Left cardiac atrium (tissue), 4 donors: ENCODE results near the gene GCC1. TPM values are rescaled to one million over a fixed set of nuclear protein-coding genes. Genes with fewer than 3 reads are reported as not detected.
A peak's percentile ranks its signal among the peaks of the same experiment; 100 is the strongest.
"Not testable (repeated sequence)": the region's sequence is repeated elsewhere in the genome, so short reads cannot be mapped to it uniquely, and the experiment has no call there.

Source experiments
- ATAC-seq, 2 donors: fragments of 200-7000 bp; cut with Tn5 transposase; one replicate each; pipeline ENCODE4 v1.9.1; 2020; ENCODE audit warnings: mild to moderate bottlenecking in 2 of 2, moderate library complexity in 2 of 2
- DNase-seq: peaks from one replicate; pipeline ENCODE4 v3.0.0-alpha.2; 2020
- intact Hi-C, 2 donors: fragments of 100-400 bp; cut with DNase I; formaldehyde crosslinking; loops; one replicate each; pipeline versions ENCODE4 v1.14.1 to v1.15.1; 2022 to 2023
- total RNA-seq, 2 donors: library from RNA; stranded (reverse); fragmentation: NEBNext Ultra II Directional; extraction: Animal tissue kit (Norgen Biotek cat#: 25700); gene quantifications; one replicate each; pipeline ENCODE4 v1.2.1, GENCODE V29; 2021
- donor health status: DM: no; HTN: yes; CAD: no.
- donor health status: DM: no; HTN: yes; CAD: no; lungs with severe emphysema.
- donor health status: DM: yes; HTN: yes; CAD: no.
- donor health status: Dilated cardiomyopathy.

GCC1 gene
- total RNA-seq, 2 donors from 2014 or later, result 7.9 to 9.0 TPM

DNA sequence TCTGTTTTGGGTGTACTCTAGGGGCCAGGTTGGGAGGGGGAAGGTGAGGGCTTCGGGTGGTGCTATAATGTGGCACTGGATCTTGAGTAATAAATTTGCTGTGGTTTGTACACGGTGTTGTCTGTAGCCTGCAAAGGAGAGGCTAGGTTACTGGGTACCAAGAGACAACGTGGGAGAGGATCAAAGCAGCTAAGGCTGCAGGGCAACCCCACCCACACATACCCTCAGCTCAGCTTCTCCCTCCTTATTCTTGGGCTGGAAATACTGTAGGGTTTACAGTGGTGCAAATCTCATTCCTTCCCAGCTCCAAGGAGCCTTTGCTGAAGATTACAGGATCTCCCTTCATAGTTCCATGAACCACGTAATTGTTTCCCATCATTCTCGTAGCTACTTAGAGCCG, 6.2 kb upstream of the GCC1 start:
- ATAC-seq, result no peak
- intact Hi-C loops, result no loop called here
- no peak for DNase-seq

DNA sequence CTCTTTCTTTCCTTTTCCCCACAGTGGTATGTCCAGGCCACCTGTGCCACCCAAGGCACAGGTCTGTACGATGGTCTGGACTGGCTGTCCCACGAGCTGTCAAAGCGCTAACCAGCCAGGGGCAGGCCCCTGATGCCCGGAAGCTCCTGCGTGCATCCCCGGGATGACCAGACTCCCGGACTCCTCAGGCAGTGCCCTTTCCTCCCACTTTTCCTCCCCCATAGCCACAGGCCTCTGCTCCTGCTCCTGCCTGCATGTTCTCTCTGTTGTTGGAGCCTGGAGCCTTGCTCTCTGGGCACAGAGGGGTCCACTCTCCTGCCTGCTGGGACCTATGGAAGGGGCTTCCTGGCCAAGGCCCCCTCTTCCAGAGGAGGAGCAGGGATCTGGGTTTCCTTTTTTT, 5.8 kb upstream of the GCC1 start:
- DNase-seq (no peak), ATAC-seq (no peak)
- intact Hi-C loops, result no loop called here

DNA sequence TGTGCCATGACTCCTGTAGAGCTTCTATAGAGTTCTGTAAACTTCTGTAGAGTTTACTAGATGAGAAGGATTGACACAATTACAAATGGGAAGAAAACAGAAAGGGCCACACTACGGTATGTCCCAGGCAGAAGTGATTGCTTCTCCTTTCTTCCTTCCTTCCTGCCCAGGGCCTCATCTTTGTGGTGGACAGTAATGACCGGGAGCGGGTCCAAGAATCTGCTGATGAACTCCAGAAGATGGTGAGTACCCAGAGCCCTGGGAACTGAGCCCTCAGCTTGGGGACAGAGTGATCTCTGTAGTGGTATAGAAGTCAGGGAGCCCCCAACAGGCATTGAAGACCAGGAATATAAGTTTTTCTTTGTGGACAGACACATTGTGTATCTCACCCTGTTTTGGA, 4.5 kb upstream of the GCC1 start:
- no peak for DNase-seq
- no peak for ATAC-seq
- intact Hi-C loops, result loop anchor here in 1 of 2 donors (5.0 to 10.0 kb wide), 3 partner anchors 62 to 445 kb away; partner anchors contain the start of genes LRRC4, SND1 and ZNF800

DNA sequence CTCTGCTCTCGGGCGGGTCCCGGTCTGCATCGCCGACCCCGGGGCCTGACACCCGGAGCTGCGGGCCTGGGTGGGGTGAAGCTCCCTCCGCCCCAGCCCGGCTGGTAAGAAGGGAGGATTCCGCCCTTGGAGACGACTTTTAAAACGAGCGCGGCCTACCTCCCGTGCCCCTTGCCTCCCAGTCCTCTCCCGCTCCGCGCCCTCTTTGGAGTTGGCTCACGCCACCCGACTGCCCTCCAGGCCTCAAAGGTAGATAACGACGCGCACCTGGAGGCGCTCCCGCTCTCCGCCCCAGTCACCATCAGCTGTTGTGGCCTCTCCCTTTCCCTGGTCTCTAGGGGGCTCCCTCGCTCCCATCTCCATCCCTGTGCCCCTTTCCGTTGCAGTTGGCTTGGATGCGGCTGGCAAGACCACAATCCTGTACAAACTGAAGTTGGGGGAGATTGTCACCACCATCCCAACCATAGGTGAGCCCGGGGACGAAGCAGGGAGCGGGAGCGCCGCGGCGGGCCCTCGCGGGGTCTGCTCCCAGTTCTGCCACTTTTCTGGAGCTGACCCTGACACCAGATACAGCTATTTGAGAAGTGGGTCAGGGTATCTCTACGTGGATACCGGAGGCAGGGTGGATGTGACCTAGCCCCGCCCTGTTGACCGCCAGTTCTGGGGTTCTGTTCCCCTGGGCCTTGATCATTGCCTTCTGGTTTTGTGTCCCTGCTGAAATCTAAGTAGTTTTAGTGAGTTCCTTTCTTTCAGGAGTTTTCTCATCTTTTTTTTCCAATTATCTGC, 3.5 kb upstream of the GCC1 start:
- DNase-seq, result peak; percentile 42
- intact Hi-C loops, result loop anchor here in 1 of 2 donors (5.0 to 10.0 kb wide), 3 partner anchors 63 to 446 kb away; partner anchors contain the start of genes LRRC4, SND1 and ZNF800
- ATAC-seq, result peak; percentile 25 to 37

DNA sequence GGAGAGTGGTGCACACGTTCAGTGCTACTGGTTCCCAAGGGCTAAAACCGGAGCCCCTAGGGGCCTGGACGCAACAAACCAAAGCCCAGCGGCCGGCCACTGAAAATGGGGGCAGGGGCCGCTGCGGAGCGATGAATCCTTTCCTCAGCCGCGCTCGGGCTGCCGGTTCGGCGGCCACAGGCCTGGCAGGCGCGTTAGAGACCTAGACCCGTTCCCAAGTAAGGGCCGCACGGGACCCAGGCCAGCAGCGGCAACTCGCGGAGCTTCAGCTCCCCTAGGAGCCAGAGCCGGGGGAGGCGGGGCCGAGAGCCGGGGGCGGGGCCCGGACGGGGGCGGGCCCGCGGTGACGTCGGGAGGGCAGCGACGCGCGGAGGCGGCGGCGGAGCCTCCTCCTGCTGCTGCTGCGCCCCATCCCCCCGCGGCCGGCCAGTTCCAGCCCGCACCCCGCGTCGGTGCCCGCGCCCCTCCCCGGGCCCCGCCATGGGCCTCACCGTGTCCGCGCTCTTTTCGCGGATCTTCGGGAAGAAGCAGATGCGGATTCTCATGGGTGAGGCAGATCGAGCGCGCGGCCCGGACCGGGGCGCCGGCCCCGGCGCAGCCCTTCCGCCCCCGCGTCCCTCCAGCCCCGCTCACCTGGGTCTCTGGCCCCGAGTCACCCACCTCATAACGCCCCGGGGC, 2.8 kb upstream of the GCC1 start, which contains the start of gene ARF5:
TSS of gene ARF5 (plus strand) at position 393 of the 678 bp plus-strand sequence. CDS start at position 481, 88 bp downstream.
- DNase-seq, result peak; percentile 89
- intact Hi-C loops, result loop anchor here in 1 of 2 donors (5.0 to 10.0 kb wide), 3 partner anchors 64 to 447 kb away; partner anchors contain the start of genes LRRC4, SND1 and ZNF800

DNA sequence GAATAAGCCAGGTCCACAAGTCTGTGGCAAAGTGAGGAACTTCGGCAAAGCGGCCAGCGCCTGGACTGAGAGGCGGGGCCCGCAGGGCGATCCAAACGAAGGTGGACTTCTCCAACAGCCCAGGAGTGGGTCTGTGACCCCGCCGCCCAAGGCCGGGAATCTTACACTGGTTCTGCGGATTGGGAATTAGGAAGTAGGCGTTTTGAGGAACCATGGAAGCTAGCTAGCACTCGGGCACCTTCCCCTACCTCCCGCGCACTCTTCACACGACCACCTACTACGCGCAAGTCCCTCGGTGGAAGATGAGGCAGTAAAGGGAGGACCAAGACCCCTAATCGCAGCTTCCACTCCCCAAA, 2.2 kb upstream of the GCC1 start:
- peak; percentile 36 for DNase-seq
- no peak for ATAC-seq
- intact Hi-C loops, result loop anchor here in 1 of 2 donors (5.0 to 10.0 kb wide), 3 partner anchors 65 to 447 kb away; partner anchors contain the start of genes LRRC4, SND1 and ZNF800

More for the DNA sequence above, 2.8 kb upstream of the GCC1 start, which contains the start of gene ARF5:
- peak; percentile 92 to 95 for ATAC-seq

DNA sequence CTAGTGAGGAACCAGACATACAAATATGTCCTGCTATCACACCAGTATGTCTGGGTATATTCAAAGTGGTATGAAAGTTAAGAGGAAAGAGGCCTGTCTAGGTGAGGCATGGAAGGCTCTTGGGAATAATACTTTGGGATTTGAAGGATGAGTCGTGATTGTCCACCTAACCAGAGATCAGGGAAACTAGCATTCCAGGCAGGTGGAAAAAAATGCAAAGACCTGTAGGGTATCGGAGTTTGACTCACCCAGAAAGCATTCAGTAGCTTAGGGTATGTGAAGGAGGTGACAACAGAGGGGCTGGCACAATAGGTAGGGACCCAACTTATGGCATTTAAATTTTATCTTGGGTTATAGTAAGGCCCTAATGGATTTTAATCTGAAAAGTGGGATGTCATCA, 950 bp upstream of the GCC1 start:
- ATAC-seq (no peak), DNase-seq (no peak)
- intact Hi-C loops, result loop anchor here in 1 of 2 donors (5.0 to 10.0 kb wide), 3 partner anchors 66 to 448 kb away; partner anchors contain the start of genes LRRC4, SND1 and ZNF800

DNA sequence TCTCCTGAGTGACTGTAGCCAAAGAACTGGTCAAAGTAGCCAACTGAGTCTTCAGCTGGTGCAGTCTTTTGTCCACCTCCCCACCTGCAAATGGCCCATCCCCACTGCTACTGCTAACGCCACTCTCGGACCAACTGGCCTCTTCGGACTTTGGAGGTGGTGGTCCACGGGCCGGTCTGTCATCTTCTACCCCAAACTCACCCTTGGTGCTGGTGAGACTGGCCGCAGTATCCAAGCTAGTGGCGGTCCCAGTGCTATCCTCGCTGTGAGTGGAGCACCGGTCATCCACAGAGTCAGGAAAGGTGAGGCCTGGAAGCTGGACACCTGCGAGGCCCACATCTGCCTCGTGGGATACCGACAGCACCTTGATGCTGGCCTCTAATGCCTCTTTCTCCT, 750 bp downstream of the GCC1 start:
- no peak for DNase-seq
- intact Hi-C loops, result loop anchor here in 1 of 2 donors (5.0 to 10.0 kb wide), 3 partner anchors 68 to 450 kb away; partner anchors contain the start of genes LRRC4, SND1 and ZNF800

DNA sequence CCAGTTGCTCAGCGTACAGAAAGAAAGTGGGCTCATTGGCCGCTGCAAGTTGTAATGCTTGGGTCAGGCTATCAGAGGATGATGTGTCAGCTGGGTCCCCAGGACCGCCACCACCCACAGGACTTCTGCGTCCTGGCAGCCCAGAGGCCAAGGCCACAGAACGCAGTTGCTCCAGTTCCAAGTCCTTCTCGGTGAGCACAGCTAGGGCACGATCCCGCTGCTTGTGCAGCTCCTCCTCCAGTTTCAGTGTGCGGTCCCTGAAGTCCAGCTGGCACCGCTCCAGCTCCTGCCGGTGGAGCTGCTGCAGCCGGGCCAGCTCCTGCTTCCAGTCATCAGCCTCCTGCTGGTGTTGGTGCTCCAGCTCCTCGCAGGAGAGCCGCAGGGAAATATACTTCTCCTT, 3.0 kb downstream of the GCC1 start:
- intact Hi-C loops, result loop anchor here in 1 of 2 donors (10.0 kb wide), 2 partner anchors 188 to 452 kb away; partner anchors contain the start of genes LRRC4 and ZNF800
- ATAC-seq (peak; percentile 4 to 5), DNase-seq (peak; percentile 72)

More for the DNA sequence above, 750 bp downstream of the GCC1 start:
- ATAC-seq, result no peak

DNA sequence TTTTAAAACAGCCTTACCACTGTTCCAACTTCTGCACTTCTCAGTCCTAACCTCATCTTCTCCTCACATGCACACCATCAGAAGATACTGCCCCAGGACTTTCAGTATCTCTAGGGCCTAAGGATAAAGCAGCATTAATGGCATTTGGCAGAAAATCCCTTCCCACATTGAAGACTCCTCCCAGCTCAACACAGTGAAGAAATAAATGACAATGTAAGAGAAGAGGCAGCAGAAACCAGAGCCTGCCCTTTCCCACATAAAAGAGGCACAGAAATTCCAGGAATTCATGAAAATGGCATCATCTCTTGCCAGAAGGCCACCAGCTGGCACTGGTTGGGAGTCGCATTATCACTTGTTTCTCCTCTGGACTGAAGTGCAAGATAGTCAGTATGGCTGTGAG, 3.7 kb downstream of the GCC1 start:
- intact Hi-C loops, result loop anchor here in 1 of 2 donors (10.0 kb wide), 2 partner anchors 187 to 453 kb away; partner anchors contain the start of genes LRRC4 and ZNF800
- no peak for ATAC-seq

DNA sequence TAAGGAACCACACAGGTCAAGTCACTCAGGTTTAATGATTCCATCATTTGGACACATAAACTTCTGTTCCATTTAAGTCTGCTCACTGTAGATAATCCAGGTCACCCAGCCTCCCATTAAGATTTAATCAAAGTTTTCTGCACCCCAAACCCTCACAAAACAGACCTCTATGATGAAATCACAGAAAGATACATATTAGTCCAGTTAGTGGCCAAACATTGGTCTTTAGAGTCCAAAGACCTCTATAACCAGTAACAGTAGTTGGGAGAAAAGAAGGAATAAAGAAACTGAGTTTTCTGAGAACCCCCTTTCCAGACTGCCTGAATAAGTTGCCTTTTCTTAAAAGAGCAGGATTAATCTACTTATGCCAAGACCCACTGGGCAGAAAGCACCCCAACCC, 4.8 kb downstream of the GCC1 start:
- intact Hi-C loops, result loop anchor here in 1 of 2 donors (10.0 kb wide), 2 partner anchors 186 to 454 kb away; partner anchors contain the start of genes LRRC4 and ZNF800

More for the DNA sequence above, 3.7 kb downstream of the GCC1 start:
- DNase-seq, result no peak

DNA sequence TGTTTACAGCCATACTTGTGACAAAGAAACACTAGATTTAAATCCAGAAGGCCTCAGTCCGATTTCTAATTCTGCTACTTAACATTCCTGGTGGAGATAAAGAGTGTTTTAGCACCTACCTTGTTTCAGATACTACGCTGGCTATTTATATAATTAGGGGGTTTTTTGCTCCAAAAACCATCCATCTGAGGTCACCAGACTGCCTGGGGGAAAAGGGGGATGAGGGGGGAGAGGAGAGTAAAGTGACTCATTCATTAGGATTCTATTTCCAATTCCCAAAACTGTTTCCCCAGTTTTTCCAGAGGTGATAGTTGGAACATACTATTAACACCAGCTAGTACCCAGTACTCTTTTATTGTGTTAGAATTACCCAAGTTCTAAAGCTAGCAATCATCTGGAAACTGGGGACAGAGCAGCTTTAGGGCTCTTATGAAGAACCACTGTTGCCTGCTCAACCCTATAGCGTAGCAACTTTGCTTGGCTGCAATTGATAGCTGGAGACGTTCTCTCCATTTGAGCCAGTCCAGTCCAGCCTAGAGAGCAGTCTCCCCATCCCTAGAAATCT, 6.6 kb downstream of the GCC1 start:
- no peak for DNase-seq
- ATAC-seq, result no peak
- intact Hi-C loops, result no loop called here

More for the DNA sequence above, 4.8 kb downstream of the GCC1 start:
- DNase-seq (no peak), ATAC-seq (no peak)

DNA sequence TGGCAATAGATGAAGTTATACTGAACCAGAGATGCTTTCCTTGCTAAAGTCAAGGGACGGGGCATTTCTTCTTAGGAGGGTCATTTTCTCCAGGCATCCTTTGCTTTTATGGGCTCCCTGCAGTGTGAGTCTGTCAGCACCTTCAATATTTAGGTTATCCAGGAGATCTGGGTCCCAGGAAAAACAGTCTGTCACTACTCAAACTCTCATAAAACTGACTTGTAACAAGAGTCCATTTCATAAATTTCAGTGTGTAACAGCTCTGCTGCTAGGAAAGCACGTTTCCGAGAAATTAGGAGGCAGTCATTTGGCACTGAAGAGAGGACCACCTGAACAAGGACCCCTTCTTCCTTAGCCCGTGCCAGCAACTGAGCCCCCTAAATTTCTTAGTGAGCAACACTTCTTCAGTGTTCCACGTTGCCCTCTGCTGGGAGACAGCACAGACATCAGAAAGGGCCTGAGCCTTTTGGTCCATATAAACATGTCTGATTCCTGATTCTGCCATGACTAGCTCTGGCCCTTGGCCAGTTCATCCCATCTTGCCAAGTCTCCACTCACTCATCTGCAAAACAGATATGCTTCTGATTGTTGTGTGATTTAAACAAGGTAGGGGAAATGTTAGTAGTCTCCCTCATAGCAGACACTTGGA, 7.2 kb downstream of the GCC1 start:
- no peak for DNase-seq
- intact Hi-C loops, result no loop called here
- ATAC-seq, result peak in 1 of 2 donors; percentile 39

DNA sequence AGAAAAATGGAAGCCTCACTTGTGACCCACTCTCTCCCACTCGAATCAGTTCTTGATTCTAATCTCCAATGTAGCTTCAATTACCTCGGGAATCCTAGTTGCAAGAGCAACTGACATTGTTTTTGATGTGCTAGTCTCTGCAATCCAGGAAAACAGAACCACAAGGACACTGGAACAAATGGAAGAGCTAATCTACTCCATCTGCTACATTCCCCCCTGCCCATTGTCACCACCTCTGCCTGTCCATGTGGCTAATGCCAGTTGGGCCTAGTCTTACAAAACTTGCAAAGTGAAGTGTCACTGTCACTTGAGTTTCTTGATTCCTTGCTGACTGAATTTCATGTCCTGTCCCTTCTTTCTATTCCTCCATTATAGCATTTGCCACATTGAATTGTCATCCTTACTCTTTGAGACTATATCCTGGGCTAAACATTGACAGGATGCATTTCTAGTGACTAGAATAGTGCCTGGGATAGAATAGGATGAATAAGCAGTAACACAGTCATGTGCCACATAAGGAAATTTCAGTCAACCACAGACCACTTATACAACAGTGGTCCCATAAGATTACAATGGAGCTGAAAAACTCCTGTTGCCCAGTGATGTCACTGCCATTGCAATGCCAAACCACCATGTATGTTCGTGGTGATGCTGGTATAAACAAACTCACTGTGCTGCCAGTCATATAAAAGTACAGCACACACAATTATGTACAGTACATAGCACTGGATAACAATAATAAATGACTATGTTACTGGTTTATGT, 13.5 kb downstream of the GCC1 start:
- DNase-seq (no peak), ATAC-seq (no peak)
- intact Hi-C loops, result no loop called here

DNA sequence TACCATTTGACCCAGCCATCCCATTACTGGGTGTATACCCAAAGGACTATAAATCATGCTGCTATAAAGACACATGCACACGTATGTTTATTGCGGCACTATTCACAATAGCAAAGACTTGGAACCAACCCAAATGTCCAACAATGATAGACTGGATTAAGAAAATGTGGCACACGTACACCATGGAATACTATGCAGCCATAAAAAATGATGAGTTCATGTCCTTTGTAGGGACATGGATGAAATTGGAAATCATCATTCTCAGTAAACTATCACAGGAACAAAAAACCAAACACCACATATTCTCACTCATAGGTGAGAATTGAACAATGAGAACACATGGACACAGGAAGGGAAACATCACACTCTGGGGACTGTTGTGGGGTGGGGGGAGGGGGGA, 17.4 kb downstream of the GCC1 start:
- ATAC-seq, intact Hi-C loops: not testable (repeated sequence)

DNA sequence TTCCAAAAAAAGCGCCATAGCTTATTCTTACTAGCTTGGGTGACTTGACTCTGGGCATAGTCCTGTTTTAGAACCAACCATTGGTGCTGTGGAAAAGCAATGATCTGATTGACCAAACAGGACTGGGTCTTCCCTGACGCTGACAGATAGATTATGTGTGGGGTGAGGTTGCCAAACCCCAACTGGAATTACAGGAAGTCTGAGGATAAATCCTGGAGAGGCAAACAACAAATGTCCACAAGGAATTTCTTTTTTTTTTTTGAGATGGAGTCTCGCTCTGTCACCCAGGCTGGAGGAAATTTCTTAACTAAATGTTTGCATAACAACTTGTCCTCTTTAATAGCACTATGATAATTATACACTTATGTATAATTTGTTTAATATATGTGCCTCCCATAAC, 19.2 kb downstream of the GCC1 start:
- no peak for DNase-seq
- ATAC-seq, result no peak
- intact Hi-C loops, result no loop called here

More for the DNA sequence above, 17.4 kb downstream of the GCC1 start:
- DNase-seq, result not testable (repeated sequence)

DNA sequence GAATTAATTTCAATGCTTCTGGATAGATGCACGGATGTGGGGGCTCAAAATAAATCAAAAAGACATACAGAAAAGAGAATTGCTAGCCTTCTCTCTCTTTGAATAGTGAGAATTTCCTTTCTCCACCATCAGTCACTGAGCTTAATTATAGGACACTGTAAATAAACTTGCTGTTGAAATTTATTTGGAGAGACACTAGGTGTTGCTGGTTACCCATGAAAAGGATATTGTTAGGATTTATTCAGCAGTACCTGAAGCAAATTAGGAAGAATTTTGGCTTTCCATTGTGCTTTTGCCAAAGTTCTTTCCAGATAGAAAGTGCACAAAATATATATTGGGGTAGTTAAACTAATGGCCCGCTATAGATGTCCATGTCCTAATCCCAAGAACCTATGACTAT, 27.6 kb downstream of the GCC1 start:
- intact Hi-C loops, result loop anchor here in 1 of 2 donors (10.0 kb wide), 1 partner anchor 647 kb away; no protein-coding TSS in a partner anchor
- ATAC-seq (no peak), DNase-seq (no peak)

DNA sequence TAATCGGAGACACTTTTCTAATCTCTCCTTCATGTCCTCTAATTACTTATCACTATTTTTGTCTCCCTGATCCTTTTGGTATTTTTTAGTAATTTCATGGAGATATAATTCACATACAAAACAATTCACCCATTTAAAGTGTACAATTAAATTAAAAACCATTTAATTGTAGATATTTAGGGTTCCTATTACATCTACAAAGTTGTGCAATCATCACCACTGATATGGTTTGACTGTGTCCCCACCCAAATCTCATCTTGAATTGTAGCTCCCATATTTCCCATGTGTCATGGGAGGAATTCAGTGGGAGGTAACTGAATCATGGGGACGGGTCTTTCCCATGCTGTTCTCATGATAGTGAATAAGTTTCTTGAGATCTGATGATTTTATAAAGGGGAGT, 29.0 kb downstream of the GCC1 start:
- ATAC-seq, result no peak
- no peak for DNase-seq
- intact Hi-C loops, result loop anchor here in 1 of 2 donors (10.0 kb wide), 1 partner anchor 648 kb away; no protein-coding TSS in a partner anchor
